Epidermal melanocyte (primary cell): ENCODE measurements around the gene NR1H4.
A peak's percentile ranks its signal among the peaks of the same experiment; 100 is the strongest.
"Not testable (repeated sequence)": the region's sequence is repeated elsewhere in the genome, so short reads cannot be mapped to it uniquely, and the experiment has no call there.

Experiments used
- DNase-seq: peaks from one replicate; pipeline ENCODE4 v3.0.0; 2011; ENCODE audit warnings: low spot score; ENCODE audit not compliant: insufficient read length

Gene NR1H4

DNA sequence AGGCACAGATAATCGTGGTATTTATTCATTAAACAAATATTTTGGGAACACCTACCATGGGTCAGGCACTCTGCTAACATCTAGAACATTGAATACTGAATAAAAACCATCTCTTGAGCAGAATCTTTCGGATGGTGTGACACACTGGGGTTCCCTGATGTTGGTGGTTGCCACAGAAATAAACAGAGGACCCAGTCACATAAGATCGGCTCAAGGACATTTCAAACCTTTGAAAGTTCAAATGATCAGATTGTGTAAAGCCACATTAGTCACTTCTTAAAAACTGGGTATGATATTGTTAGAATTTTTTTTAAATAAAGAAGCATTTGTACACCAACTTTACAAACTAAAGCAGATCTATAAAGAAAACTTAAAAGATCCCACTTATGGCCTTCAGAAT lies 39.0 kb downstream of the NR1H4 start:
- DNase-seq: no peak

GRCh38 chr12:100515968-100516367 lies 42.3 kb downstream of the NR1H4 start:
- no peak for DNase-seq

DNA sequence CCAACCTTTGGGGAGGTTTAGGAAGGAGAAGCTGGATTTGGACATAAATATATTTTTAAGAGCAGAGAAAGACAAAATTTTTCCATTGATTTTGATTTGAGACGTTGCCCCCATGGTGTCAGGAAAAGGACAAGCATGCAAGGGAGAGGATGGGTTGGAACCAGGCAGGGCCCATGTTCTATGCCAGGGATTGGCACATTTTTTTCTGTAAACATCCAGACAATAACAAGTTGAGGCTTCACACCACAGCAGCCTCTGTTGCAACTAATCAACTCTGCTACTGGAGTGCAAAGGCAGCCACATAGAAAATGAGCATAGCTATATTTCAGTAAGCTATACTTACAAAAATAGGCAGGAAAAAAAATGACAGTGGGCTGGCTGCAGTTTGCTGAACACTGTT lies 44.7 kb downstream of the NR1H4 start:
- no peak for DNase-seq

- no peak for DNase-seq
Observed at GRCh38 chr12:100520048-100520769, 46.5 kb downstream of the NR1H4 start.

GRCh38 chr12:100521958-100522357 lies 48.3 kb downstream of the NR1H4 start:
- no peak for DNase-seq

DNA sequence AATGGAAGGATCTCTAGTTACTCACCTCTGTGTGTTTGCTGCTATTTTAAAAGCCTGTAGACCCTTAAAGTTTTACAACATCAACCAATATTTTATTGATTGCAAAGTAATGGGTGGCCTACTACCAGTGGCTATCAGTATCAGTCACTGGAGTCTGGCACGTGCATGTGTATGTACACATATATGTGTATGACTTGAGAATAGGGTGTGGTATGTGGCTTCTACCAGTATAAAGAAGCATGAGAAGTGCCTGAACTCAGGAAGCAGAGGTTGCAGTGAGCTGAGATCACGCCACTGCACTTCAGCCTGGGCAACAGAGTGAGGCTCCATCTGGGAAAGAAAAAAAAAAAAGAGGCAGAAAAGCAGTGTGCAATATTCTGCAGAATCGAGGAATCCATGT lies 54.4 kb downstream of the NR1H4 start:
- DNase-seq: no peak

- DNase-seq: no peak
Observed at GRCh38 chr12:100528471-100529127, 54.9 kb downstream of the NR1H4 start.

DNA sequence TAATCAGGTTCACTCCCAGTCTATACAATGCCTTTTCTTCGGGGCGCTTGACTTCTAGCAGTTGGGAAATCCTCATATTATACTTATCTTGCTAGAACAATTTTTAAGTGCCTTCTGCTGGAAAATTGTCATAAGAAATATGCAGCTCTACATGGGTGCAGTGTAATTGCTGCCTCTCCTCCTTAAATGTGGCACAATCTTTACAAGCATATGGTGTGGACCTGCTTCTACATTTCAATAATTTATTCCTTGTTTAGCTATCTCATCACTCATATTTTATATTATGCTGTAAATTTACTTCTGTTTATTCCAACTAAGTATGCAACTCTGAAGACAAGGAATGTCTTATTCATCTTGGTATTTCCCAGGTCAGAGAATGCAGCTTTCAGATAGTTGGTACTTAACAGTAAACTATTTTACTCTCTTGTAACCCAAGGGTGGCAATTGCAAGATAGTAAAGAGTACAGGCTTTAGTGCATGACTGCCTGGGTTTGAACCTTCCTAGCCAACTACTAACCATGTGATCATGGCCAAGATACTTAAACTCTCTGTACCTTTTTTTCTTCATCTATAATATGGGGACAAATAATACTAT lies 56.2 kb downstream of the NR1H4 start:
- DNase-seq: no peak

DNA sequence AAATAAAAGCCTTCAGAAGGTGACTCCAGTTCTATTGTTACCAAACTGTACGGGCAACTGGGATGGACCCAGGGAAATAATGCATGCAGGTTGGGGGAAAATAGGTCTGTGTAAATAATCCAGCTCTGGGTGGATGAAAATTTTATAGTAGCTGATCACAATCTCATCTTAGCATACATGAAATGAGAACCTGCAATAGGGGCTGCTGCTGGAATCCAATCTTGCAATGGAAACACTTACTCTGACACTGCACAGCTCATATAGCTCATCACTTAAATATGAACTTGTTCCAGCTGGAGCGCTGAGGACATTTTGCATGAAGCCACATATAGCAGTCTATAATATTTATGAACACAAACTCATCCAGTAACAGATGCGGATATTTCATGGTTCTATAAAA lies 59.7 kb downstream of the NR1H4 start:
- DNase-seq: no peak

- DNase-seq: no peak
Observed at GRCh38 chr12:100534625-100535227, 61.1 kb downstream of the NR1H4 start.

DNA sequence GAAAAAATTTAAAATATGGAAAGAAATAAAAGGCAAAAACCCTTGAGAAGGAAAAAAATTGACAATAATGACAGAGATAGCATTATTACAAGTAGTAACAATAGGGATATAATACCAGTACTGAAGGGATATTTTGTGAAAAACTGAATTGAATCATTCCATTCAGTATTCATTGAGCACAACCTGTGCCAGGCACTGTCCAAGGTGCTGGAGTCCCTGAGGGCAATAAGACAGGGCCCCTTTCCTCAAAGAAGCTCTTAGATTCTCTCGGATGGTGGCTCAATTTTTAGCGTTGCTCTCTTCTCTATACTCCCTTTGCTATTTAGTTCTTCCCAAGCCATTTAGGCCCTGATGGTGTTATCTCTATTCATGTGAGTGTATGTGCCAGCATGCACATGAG lies 65.5 kb downstream of the NR1H4 start:
- no peak for DNase-seq

- no peak for DNase-seq
Observed at GRCh38 chr12:100544165-100544564, 70.5 kb downstream of the NR1H4 start.

- DNase-seq: no peak
Observed at GRCh38 chr12:100545092-100545491, 71.4 kb downstream of the NR1H4 start.

DNA sequence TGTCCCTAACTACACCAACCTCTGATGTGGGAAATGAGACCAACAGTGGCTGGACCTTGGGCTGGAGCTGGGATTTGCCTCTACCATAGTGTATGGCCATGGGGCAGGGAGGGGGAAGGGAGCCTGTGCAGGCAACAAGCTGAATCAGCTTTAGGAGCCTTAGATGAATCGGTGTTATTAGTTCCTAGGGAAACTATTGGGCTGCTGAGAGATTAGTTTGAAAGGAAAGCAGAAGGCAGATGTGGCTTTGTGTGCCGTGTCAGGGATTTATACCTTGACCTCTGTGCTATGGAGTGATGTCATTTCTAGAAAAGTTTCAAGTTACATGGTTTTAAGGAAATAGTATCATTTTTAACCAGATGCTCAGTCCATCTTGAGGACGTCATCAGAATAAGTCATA lies 80.3 kb downstream of the NR1H4 start:
- DNase-seq: no peak

DNA sequence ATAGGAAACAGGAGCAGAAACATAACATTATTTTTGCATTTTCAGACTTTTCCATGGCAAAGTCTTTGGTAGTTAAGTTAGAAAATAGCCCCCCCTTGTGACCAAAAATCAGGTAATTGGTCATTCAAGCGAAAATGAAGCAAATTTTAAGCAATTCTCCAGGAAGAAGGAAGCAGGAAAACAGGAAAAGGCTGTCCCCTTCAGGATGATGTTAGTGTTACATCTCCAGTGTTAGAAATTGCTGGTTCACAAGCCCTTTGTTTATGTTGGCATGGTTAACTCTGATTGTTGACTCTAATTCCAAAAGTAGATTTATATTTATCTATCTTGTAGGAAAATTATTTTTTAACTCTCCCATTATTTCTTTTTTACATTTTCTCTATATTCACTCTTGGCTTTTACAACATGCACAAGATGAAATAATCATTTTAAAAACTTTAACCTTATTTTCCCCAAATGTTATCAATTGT lies 81.0 kb downstream of the NR1H4 start:
- DNase-seq: peak; percentile 71

DNA sequence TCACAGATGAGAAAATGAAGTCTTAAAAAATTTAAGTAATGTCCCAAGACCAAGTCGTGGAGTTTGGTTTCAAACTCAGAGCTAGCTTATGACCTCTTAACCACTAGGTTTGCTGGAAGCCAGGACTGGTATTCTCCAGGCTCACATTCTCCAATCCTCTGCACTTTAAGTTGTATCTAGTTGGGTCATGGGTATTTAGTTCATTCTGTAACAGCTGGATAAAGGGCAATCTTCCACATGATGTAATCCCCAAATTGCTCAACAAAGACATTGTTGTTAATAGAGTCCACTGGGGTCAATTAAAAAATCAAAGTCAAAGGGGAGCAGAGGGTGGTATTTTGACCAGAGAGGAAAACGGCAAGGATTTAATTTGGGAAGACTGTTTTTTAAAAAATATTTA lies 82.1 kb downstream of the NR1H4 start:
- DNase-seq: peak; percentile 61

- no peak for DNase-seq
Observed at GRCh38 chr12:100557357-100557756, 83.7 kb downstream of the NR1H4 start.

DNA sequence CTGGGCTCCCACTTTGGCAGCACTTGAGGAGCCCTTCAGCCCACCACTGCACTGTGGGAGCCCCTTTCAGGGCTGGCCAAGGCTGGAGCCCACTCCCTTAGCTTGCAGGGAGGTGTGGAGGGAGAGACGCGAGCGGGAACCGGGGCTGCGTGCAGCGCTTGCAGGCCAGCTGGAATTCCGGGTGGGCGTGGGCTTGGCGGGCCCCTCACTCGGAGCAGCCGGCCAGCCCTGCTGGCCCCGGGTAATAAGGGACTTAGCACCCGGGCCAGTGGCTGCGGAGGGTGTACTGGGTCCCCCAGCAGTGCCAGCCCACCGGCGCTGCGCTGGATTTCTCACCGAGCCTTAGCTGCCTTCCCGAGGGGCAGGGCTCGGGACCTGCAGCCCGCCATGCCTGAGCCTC lies 85.6 kb downstream of the NR1H4 start:
- not testable (repeated sequence) for DNase-seq

- no peak for DNase-seq
Observed at GRCh38 chr12:100564090-100564489, 90.4 kb downstream of the NR1H4 start.

GRCh38 chr12:100564905-100565467 lies 91.3 kb downstream of the NR1H4 start:
- no peak for DNase-seq

GRCh38 chr12:100565987-100566545 lies 92.4 kb downstream of the NR1H4 start:
- no peak for DNase-seq
